ENCODE data around the gene FAF1.

- no peak for TF ChIP-seq POLR2A (IDR thresholded peaks at IDR 0.05)
- no peak for TF ChIP-seq CTCF (IDR thresholded peaks at IDR 0.05)
These were observed 176.8 kb downstream of the FAF1 start for GRCh38 chr1:50783286-50783685.
